Liver (tissue), 9 donors: ENCODE results near the gene PREB. TPM values are rescaled to one million over a fixed set of nuclear protein-coding genes. Genes with fewer than 3 reads are reported as not detected.

Experiments
- DNase-seq: peaks from one replicate; pipeline ENCODE4 v3.0.0-alpha.2; 2017; ENCODE audit warnings: low spot score
- H3K27ac ChIP-seq, 2 donors: one replicate each; pipeline ENCODE4 v1.7.0; 2013; ENCODE audit warnings: inconsistent platforms in 2 of 2, low read length in 2 of 2, control low read depth in 1 of 2, low read depth in 1 of 2, mild to moderate bottlenecking in 1 of 2
- H3K27me3 ChIP-seq, 4 donors: one replicate each; pipeline versions ENCODE4 v1.6.1 to v1.7.0; 2013; ENCODE audit warnings: low read length in 3 of 4, inconsistent platforms in 1 of 4, mild to moderate bottlenecking in 1 of 4, moderate library complexity in 1 of 4; ENCODE audit not compliant: control insufficient read depth in 4 of 4, insufficient read depth in 4 of 4
- H3K36me3 ChIP-seq, 4 donors: one replicate each; pipeline versions ENCODE4 v1.6.1 to v1.7.0; 2013; ENCODE audit warnings: low read length in 3 of 4, mild to moderate bottlenecking in 3 of 4, low read depth in 1 of 4, moderate library complexity in 1 of 4; ENCODE audit not compliant: control insufficient read depth in 4 of 4, insufficient read depth in 3 of 4
- H3K4me1 ChIP-seq, 4 donors: one replicate each; pipeline versions ENCODE4 v1.6.1 to v1.7.0; 2013; ENCODE audit warnings: low read length in 3 of 4, mild to moderate bottlenecking in 3 of 4, moderate library complexity in 1 of 4; ENCODE audit not compliant: control insufficient read depth in 4 of 4, insufficient read depth in 4 of 4
- H3K4me3 ChIP-seq, 3 donors: one replicate each; pipeline versions ENCODE4 v1.6.1 to v1.7.0; 2013; ENCODE audit warnings: low read length in 3 of 3, control low read depth in 1 of 3, low read depth in 1 of 3, mild to moderate bottlenecking in 1 of 3
- H3K9ac ChIP-seq, 2 donors: one replicate each; pipeline ENCODE4 v1.7.0; 2013; ENCODE audit warnings: low read length in 2 of 2, mild to moderate bottlenecking in 2 of 2, moderate library complexity in 2 of 2, control low read depth in 1 of 2, low read depth in 1 of 2
- H3K9me3 ChIP-seq, 4 donors: one replicate each; pipeline versions ENCODE4 v1.6.1 to v1.7.0; 2013; ENCODE audit warnings: low read length in 3 of 4; ENCODE audit not compliant: control insufficient read depth in 4 of 4
- EGR1 ChIP-seq, 2 donors: IDR thresholded peaks; 2 replicates each; pipeline ENCODE4 v1.6.1; 2016 to 2018; ENCODE audit warnings: antibody characterized with exemption in 2 of 2, low read depth in 2 of 2
- FOXA1 ChIP-seq: IDR thresholded peaks from 2 replicates; pipeline ENCODE4 v1.6.1; 2016; ENCODE audit warnings: antibody characterized with exemption
- FOXA2 ChIP-seq: IDR thresholded peaks from 2 replicates; pipeline ENCODE4 v1.6.1; 2016; ENCODE audit warnings: antibody characterized with exemption
- GABPA ChIP-seq, 2 donors: IDR thresholded peaks in 1 of 2; conservative IDR thresholded peaks in 1 of 2; 2 replicates each; pipeline ENCODE4 v1.6.1; 2016; ENCODE audit warnings: antibody characterized with exemption in 2 of 2, mild to moderate bottlenecking in 1 of 2, moderate library complexity in 1 of 2
- HNF4A ChIP-seq, 2 donors: conservative IDR thresholded peaks; 2 replicates each; pipeline ENCODE4 v1.6.1; 2016; ENCODE audit warnings: antibody characterized with exemption in 2 of 2, mild to moderate bottlenecking in 2 of 2
- HNF4G ChIP-seq: IDR thresholded peaks from 2 replicates; pipeline ENCODE4 v1.6.1; 2016; ENCODE audit warnings: antibody characterized with exemption
- NR2F2 ChIP-seq: IDR thresholded peaks from 2 replicates; pipeline ENCODE4 v1.6.1; 2016; ENCODE audit warnings: antibody characterized with exemption
- RAD21 ChIP-seq, 2 donors: IDR thresholded peaks; 2 replicates each; pipeline ENCODE4 v1.6.1; 2016; ENCODE audit warnings: antibody characterized with exemption in 2 of 2, mild to moderate bottlenecking in 2 of 2
- RXRA ChIP-seq, 2 donors: IDR thresholded peaks; 2 replicates each; pipeline ENCODE4 v1.6.1; 2017 to 2018; ENCODE audit warnings: antibody characterized with exemption in 2 of 2, mild to moderate bottlenecking in 1 of 2
- SP1 ChIP-seq: IDR thresholded peaks from 2 replicates; pipeline ENCODE4 v1.6.1; 2018; ENCODE audit warnings: antibody characterized with exemption, mild to moderate bottlenecking
- TAF1 ChIP-seq: conservative IDR thresholded peaks from 2 replicates; pipeline ENCODE4 v1.6.1; 2016; ENCODE audit warnings: antibody characterized with exemption, mild to moderate bottlenecking
- YY1 ChIP-seq: IDR thresholded peaks from 2 replicates; pipeline ENCODE4 v1.6.1; 2016; ENCODE audit warnings: antibody characterized with exemption, mild to moderate bottlenecking
- WGBS: extraction: QIAGEN DNeasy Blood & Tissue Kit; methylation state at CpG from one replicate; pipeline ENCODE4 v1.1.7; 2013; 5-methylcytosine and 5-hydroxymethylcytosine counted together
- polyA plus RNA-seq, 2 donors: library from polyadenylated mRNA; stranded (reverse) in 1 of 2; unstranded in 1 of 2; fragments of 200-250 nt in 1 of 2; fragments of >200 nt in 1 of 2; fragmentation: Nextera tagmentation in 1 of 2; extraction: Ambion mirVana in 1 of 2; gene quantifications; one replicate each; pipeline versions ENCODE4 v1.2.1 to v1.2.3, GENCODE V29; 2013 to 2015
- total RNA-seq, 2 donors: library from RNA; depleted of rRNA; stranded (reverse); fragments of >200 nt; gene quantifications; one replicate each; pipeline ENCODE4 v1.2.3, GENCODE V29; 2014
- TF ChIP-seq, protein P1 (sequence below): fragments of 150-350 bp; IDR thresholded peaks from 2 replicates; pipeline ENCODE4 v1.5.1; 2017; ENCODE audit warnings: improper control_type of control experiment, low read depth, low read length; ENCODE audit not compliant: missing input control
- TF ChIP-seq, protein P2 (sequence below): IDR thresholded peaks from 2 replicates; pipeline ENCODE4 v1.6.1; 2016; ENCODE audit warnings: antibody characterized with exemption
- TF ChIP-seq, protein P3 (sequence below): IDR thresholded peaks from 2 replicates; pipeline ENCODE4 v1.6.1; 2016; ENCODE audit warnings: antibody characterized with exemption
- TF ChIP-seq, protein P4 (sequence below): IDR thresholded peaks from 2 replicates; pipeline ENCODE4 v1.6.1; 2016; ENCODE audit warnings: antibody characterized with exemption, mild to moderate bottlenecking
- TF ChIP-seq, protein P5 (sequence below): IDR thresholded peaks from 2 replicates; pipeline ENCODE4 v1.6.1; 2016; ENCODE audit warnings: antibody characterized with exemption
- donor health status: healthy.
- donor health status: healthy.
- donor health status: healthy.
- donor health status: healthy.
- donor health status: healthy.

Gene PREB
- total and polyA plus RNA-seq, 4 donors = 21.5 to 98.4 (median 60.9) TPM

DNA sequence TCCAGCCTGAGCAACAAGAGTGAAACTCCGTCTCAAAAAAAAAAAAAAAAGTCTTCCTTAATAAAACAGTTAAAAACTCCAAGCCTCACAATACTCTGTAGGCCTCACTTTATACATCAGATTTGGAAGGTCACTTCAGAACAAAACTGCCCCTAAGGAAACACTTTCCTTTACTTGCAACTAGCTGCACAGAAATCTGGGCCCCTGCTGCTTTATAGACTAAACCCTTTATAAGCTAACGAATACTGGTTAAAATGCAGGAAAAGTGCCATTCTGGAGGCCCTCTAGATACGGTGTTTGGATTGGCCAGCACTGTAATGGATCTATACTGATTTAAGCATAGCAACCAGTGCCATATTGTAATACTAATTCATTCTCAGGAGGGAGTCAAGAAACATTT lies 9.3 kb downstream of the PREB start:
- no peak for TF ChIP-seq HNF4A (conservative IDR thresholded peaks at IDR 0.05)
- TF ChIP-seq, protein P1, sequence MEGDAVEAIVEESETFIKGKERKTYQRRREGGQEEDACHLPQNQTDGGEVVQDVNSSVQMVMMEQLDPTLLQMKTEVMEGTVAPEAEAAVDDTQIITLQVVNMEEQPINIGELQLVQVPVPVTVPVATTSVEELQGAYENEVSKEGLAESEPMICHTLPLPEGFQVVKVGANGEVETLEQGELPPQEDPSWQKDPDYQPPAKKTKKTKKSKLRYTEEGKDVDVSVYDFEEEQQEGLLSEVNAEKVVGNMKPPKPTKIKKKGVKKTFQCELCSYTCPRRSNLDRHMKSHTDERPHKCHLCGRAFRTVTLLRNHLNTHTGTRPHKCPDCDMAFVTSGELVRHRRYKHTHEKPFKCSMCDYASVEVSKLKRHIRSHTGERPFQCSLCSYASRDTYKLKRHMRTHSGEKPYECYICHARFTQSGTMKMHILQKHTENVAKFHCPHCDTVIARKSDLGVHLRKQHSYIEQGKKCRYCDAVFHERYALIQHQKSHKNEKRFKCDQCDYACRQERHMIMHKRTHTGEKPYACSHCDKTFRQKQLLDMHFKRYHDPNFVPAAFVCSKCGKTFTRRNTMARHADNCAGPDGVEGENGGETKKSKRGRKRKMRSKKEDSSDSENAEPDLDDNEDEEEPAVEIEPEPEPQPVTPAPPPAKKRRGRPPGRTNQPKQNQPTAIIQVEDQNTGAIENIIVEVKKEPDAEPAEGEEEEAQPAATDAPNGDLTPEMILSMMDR = no peak
- no peak for TF ChIP-seq RXRA (IDR thresholded peaks at IDR 0.05)
- no peak for TF ChIP-seq TAF1
- TF ChIP-seq FOXA1 = no peak
- no peak for TF ChIP-seq GABPA (IDR thresholded peaks at IDR 0.05 in 1 of 2, conservative IDR thresholded peaks at IDR 0.05 in 1 of 2)
- TF ChIP-seq NR2F2 = no peak
- TF ChIP-seq EGR1 (IDR thresholded peaks at IDR 0.05; ENCODE audit: low read depth in 2 of 2) = no peak
- no peak for TF ChIP-seq HNF4G
- no peak for TF ChIP-seq RAD21 (IDR thresholded peaks at IDR 0.05)
- TF ChIP-seq, protein P2, sequence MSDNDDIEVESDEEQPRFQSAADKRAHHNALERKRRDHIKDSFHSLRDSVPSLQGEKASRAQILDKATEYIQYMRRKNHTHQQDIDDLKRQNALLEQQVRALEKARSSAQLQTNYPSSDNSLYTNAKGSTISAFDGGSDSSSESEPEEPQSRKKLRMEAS = no peak
- 90% methylated on average over 3 of the region's 3 CpGs for WGBS
- Histone ChIP-seq H3K36me3 (peaks cover 0 to 8% (median 3%) of the 10 kb centered on the region in 4 donors), H3K4me1 (peaks cover 0 to 27% (median 15%) of the 10 kb centered on the region in 4 donors), H3K9me3 (no peaks in the 10 kb centered on the region), H3K4me3 (no peak overlapping the region), H3K27ac (no peak overlapping the region), H3K27me3 (no peaks in the 10 kb centered on the region), H3K9ac (no peak overlapping the region)
- no peak for DNase-seq

DNA sequence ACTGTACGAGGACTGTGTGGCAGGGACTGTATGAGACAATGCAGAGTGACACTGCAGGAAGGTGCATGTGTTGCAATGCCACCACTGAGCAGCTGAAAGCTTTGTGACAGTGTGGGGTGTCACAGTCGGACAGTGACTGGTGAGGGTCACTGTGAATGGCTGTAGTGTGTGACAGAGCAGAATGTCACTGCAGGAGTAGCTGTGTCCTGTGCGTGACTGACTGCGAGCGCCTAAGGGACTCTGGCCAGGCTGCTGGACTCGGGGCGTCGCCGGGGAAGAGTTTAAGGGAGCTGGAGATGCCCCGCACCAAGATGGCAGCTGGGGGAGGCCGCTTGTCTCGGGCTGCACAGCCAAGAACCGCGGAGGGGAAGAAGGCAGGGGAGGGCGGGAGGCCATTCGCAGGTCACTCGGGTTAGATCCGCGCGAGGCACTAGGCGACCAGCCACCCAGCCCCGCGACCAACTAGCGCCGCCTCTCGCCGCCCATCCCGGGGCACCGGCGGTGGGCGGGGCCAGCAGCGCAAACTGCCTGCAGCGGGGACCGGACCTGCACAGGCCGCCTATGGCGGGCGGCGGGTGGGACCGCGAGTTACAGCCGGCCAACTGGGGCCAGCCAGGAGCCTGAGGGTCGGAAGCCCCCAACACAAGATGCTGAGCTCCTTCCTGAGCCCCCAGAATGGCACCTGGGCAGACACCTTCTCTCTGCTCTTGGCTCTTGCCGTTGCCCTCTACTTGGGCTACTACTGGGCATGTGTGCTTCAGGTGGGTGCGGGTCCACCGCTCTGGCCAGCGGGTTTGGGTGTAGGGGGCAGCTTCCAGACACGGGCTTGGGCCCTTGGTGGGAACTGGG lies 10.9 kb downstream of the PREB start, which contains the start of gene ABHD1:
Gene ABHD1, plus strand, starts transcription at position 514 of the 849 bp plus-strand sequence. Its CDS starts 134 bp downstream, at position 648.
- DNase-seq = peak; percentile 71
- Histone ChIP-seq H3K4me3 (peak within 1 kb of the TSS; percentile 45 to 62 (median 61)), H3K27me3 (no peaks in the 10 kb centered on the region), H3K4me1 (peaks cover 6 to 35% (median 19%) of the 10 kb centered on the region in 4 donors), H3K36me3 (no peaks in the 10 kb centered on the region), H3K27ac (peak within 1 kb of the TSS; percentile 14 to 37), H3K9ac (peak within 1 kb of the TSS in 1 of 2 donors; percentile 47), H3K9me3 (no peaks in the 10 kb centered on the region)
- WGBS = 7% methylated on average over 47 of the region's 47 CpGs
- TF ChIP-seq HNF4G (no peak), NR2F2 (no peak), YY1 (peak; percentile 87), FOXA2 (no peak), GABPA (IDR thresholded peaks at IDR 0.05 in 1 of 2, conservative IDR thresholded peaks at IDR 0.05 in 1 of 2) (no peak), EGR1 (IDR thresholded peaks at IDR 0.05; ENCODE audit: low read depth in 2 of 2) (no peak), HNF4A (conservative IDR thresholded peaks at IDR 0.05) (peak in 1 of 2 donors; percentile 5), RAD21 (IDR thresholded peaks at IDR 0.05) (no peak), SP1 (no peak)
- TF ChIP-seq, protein P3, sequence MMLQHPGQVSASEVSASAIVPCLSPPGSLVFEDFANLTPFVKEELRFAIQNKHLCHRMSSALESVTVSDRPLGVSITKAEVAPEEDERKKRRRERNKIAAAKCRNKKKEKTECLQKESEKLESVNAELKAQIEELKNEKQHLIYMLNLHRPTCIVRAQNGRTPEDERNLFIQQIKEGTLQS = no peak
- TF ChIP-seq, protein P1 = no peak
- TF ChIP-seq, protein P4, sequence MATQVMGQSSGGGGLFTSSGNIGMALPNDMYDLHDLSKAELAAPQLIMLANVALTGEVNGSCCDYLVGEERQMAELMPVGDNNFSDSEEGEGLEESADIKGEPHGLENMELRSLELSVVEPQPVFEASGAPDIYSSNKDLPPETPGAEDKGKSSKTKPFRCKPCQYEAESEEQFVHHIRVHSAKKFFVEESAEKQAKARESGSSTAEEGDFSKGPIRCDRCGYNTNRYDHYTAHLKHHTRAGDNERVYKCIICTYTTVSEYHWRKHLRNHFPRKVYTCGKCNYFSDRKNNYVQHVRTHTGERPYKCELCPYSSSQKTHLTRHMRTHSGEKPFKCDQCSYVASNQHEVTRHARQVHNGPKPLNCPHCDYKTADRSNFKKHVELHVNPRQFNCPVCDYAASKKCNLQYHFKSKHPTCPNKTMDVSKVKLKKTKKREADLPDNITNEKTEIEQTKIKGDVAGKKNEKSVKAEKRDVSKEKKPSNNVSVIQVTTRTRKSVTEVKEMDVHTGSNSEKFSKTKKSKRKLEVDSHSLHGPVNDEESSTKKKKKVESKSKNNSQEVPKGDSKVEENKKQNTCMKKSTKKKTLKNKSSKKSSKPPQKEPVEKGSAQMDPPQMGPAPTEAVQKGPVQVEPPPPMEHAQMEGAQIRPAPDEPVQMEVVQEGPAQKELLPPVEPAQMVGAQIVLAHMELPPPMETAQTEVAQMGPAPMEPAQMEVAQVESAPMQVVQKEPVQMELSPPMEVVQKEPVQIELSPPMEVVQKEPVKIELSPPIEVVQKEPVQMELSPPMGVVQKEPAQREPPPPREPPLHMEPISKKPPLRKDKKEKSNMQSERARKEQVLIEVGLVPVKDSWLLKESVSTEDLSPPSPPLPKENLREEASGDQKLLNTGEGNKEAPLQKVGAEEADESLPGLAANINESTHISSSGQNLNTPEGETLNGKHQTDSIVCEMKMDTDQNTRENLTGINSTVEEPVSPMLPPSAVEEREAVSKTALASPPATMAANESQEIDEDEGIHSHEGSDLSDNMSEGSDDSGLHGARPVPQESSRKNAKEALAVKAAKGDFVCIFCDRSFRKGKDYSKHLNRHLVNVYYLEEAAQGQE = no peak
- TF ChIP-seq, protein P5, sequence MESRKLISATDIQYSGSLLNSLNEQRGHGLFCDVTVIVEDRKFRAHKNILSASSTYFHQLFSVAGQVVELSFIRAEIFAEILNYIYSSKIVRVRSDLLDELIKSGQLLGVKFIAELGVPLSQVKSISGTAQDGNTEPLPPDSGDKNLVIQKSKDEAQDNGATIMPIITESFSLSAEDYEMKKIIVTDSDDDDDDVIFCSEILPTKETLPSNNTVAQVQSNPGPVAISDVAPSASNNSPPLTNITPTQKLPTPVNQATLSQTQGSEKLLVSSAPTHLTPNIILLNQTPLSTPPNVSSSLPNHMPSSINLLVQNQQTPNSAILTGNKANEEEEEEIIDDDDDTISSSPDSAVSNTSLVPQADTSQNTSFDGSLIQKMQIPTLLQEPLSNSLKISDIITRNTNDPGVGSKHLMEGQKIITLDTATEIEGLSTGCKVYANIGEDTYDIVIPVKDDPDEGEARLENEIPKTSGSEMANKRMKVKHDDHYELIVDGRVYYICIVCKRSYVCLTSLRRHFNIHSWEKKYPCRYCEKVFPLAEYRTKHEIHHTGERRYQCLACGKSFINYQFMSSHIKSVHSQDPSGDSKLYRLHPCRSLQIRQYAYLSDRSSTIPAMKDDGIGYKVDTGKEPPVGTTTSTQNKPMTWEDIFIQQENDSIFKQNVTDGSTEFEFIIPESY = no peak
